Memory B cell (primary cell): ENCODE measurements around the gene ANKLE1.

Experiments used
- ATAC-seq: fragments of 150-1000 bp; cut with Tn5 transposase; 2 replicates; pipeline ENCODE4 v1.10.0; 2021; ENCODE audit warnings: low read depth, mild to moderate bottlenecking, moderate library complexity
- DNase-seq, 2 donors: peaks; one replicate each; pipeline ENCODE4 v3.0.0; 2022; ENCODE audit warnings: low spot score in 2 of 2
- H3K27ac Mint-ChIP-seq: one replicate; pipeline ENCODE4 v1.8.0; 2022; ENCODE audit warnings: mild to moderate bottlenecking, moderate library complexity, mixed read lengths
- H3K27me3 Mint-ChIP-seq: one replicate; pipeline ENCODE4 v1.8.0; 2022; ENCODE audit warnings: mixed read lengths
- H3K36me3 Mint-ChIP-seq: one replicate; pipeline ENCODE4 v1.8.0; 2022; ENCODE audit warnings: mild to moderate bottlenecking, mixed read lengths
- H3K4me1 Mint-ChIP-seq: one replicate; pipeline ENCODE4 v1.8.0; 2022; ENCODE audit warnings: mixed read lengths
- H3K4me3 Mint-ChIP-seq: one replicate; pipeline ENCODE4 v1.8.0; 2022; ENCODE audit warnings: mild to moderate bottlenecking, moderate library complexity, mixed read lengths
- H3K9me3 Mint-ChIP-seq: one replicate; pipeline ENCODE4 v1.8.0; 2022; ENCODE audit warnings: mixed read lengths

The ANKLE1 gene

GRCh38 chr19:17327068-17327653, 45.5 kb downstream of the ANKLE1 start:
- no peaks in the 10 kb centered on the region for H3K9me3 Mint-ChIP-seq
- peaks cover 4% of the 10 kb centered on the region for H3K27me3 Mint-ChIP-seq
- H3K36me3 Mint-ChIP-seq = peaks cover 8% of the 10 kb centered on the region
- ATAC-seq (no peak), DNase-seq (no peak)
- H3K4me3 Mint-ChIP-seq = no peak overlapping the region
- peaks cover 9% of the 10 kb centered on the region for H3K4me1 Mint-ChIP-seq
- no peak overlapping the region for H3K27ac Mint-ChIP-seq

DNA sequence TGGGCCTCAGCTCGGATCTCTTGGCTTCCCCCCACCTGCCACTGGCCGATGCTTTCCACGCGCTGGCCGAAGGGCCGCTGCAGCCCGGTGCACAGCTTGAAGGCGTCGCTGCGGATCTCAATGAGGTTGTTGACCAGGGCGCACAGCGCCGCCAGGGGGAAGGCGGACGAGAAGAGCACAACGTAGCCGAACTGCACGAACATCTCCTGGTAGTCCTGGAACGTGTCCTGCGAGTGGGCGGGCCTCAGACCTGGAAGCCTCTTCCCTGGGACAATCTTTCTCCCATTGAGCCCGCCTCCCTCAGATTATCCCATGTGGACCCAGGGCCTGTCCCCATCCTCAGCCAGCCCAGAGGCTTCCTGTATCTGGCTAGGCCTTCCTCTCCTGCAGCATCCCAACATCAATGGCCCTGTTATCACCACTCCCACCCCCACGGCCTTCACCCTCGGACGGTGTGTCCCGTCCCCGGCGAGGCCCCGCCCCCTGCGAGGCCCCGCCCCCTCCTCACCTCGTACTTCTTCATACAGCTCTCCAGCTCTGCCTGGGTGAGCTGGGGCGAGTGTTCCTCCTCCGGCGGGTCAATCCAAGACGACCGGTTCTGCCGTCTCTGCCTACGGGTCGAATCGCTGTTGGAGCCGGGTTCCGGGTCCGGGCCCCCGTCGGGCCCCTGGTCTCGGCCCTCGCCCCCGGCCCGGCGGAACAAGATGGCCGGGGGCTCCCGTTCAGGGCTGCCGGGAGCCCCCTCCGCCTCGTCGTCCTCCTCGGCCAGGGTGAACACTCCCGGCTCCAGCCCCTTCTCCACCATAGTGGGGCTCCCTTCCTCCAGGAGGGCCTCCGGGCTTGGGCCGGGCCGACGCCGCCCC, 46.2 kb downstream of the ANKLE1 start:
- Mint-ChIP-seq H3K4me3 (peak overlapping the region; percentile 71), H3K4me1 (peaks cover 9% of the 10 kb centered on the region), H3K36me3 (peaks cover under 1% of the 10 kb centered on the region), H3K27ac (no peak overlapping the region), H3K27me3 (peaks cover 8% of the 10 kb centered on the region), H3K9me3 (no peaks in the 10 kb centered on the region)
- peak in 1 of 2 donors; percentile 58 for DNase-seq
- ATAC-seq = peak; percentile 81

DNA sequence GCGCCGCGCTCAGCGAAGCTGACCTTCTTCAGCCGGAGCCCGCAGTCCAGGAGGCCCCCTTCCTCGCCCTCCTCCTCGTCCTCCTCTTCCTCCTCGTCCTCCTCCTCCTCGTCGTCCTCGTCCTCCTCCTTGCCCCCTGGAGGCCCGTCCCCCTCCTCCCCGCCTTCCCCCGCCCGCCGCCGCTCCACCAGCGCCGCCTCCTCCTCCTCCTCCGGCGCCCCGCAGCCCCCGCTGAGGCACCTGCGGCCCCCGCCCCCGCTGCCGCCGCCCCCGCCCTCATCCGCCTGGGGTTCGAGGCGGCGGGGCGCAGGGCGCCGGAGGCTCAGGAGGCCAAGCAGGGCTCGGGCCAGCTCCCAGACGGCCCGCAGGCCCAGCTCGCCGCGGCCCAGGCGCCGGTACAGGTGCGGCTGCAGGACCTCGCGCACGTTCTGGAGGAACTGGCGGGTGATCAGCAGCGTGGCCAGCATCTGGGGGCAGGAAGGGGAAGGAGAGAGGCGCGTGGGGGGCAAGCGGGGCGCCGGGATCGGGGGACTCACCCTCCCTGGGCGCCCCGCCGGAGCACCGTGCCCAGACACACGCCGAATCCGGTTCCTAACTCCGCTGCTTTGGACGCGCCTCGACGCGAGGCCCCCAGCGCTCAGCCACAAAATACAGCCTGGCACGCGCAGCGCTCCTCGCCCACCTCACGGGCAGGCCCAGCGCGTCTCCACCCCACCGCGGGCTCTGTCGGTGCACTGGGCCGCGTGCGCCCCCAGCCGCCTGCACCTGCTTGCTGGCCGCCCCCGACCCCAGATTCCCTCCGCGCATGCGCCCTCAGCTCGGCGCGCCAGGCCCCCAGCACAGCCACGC, 47.0 kb downstream of the ANKLE1 start:
- Mint-ChIP-seq H3K4me3 (peak overlapping the region; percentile 71), H3K27ac (no peak overlapping the region), H3K4me1 (peaks cover 10% of the 10 kb centered on the region), H3K27me3 (peaks cover 8% of the 10 kb centered on the region), H3K36me3 (no peaks in the 10 kb centered on the region), H3K9me3 (no peaks in the 10 kb centered on the region)
- no peak for DNase-seq
- ATAC-seq = peak; percentile 30

- ATAC-seq = no peak
- H3K36me3 Mint-ChIP-seq = no peaks in the 10 kb centered on the region
- H3K4me1 Mint-ChIP-seq = peaks cover 13% of the 10 kb centered on the region
- peaks cover 11% of the 10 kb centered on the region for H3K27me3 Mint-ChIP-seq
- no peak overlapping the region for H3K27ac Mint-ChIP-seq
- DNase-seq = no peak
- H3K4me3 Mint-ChIP-seq = peak overlapping the region; percentile 55
- no peaks in the 10 kb centered on the region for H3K9me3 Mint-ChIP-seq
Measured at GRCh38 chr19:17329366-17330261, 47.9 kb downstream of the ANKLE1 start.

DNA sequence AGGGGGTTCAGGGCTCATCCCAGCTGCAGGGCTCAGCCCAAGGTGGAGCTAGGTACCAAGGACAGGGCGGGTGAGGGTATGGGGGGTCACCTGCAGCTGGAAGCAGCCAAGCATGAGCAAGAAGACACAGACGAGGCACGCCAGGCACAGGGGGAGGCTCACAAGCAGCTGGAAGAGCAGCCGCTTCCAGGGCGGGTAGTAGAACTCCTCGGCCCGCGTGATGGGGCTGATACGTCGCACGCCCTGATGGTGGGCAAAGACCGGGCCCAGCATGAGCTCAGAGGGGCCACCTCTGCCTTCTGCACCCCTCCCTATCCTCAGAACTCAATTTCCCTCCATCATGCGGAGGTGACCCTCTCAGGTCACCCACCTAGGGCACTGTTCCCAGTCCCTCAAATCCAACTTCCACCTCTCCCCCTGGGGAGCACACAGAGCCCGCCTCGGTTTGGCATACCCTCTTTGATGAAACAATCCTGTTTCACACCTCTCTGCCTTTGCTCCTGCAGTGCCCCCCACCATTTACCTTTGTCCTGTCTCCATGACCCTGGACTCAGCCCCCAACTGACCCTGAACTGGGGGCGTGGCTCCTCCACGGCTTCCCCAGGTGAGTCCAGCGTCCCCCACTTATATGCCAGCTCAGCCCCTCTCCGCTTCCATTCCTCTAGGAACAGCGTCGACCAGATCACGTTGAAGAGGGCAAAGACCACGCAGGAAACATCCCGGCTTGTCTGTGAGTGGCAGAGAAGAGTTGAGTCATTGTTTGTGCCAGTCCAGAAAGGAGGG, 48.8 kb downstream of the ANKLE1 start:
- peaks cover 11% of the 10 kb centered on the region for H3K27me3 Mint-ChIP-seq
- H3K27ac Mint-ChIP-seq = no peak overlapping the region
- DNase-seq (no peak), ATAC-seq (no peak)
- H3K4me1 Mint-ChIP-seq = peaks cover 16% of the 10 kb centered on the region
- no peaks in the 10 kb centered on the region for H3K36me3 Mint-ChIP-seq
- peak overlapping the region; percentile 2 for H3K4me3 Mint-ChIP-seq
- no peaks in the 10 kb centered on the region for H3K9me3 Mint-ChIP-seq

DNA sequence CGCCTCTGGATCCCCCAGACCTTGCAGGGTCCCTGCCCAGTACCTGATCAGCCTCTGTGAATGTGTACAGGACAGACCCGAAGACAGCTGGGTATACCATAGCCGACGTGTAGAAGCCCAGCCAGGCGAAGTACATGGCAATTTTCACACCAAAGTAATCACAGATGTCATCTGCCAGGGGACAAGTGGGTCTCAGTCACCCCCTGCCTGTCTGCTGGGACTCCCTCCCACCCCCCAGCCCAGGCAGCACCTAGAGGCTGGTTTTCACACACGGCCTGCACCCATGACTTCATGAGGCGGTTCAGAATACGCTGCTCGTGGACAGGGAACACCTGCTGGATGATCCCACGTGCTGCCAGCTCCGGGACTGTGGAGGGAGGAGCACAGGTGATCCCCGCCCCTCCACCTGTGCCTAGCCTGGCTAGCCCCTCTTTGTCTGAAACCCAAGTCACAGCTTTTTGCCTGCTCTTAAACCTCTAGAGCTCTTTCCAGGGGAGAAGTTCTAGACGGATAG, 49.4 kb downstream of the ANKLE1 start:
- ATAC-seq (no peak), DNase-seq (no peak)
- H3K4me3 Mint-ChIP-seq = no peak overlapping the region
- no peaks in the 10 kb centered on the region for H3K36me3 Mint-ChIP-seq
- peaks cover 11% of the 10 kb centered on the region for H3K27me3 Mint-ChIP-seq
- H3K27ac Mint-ChIP-seq = no peak overlapping the region
- no peaks in the 10 kb centered on the region for H3K9me3 Mint-ChIP-seq
- H3K4me1 Mint-ChIP-seq = peaks cover 16% of the 10 kb centered on the region

GRCh38 chr19:17332360-17332676, 50.6 kb downstream of the ANKLE1 start:
- no peak for ATAC-seq
- no peak overlapping the region for H3K4me3 Mint-ChIP-seq
- H3K27ac Mint-ChIP-seq = no peak overlapping the region
- H3K9me3 Mint-ChIP-seq = no peaks in the 10 kb centered on the region
- peaks cover 11% of the 10 kb centered on the region for H3K27me3 Mint-ChIP-seq
- DNase-seq = no peak
- peaks cover 20% of the 10 kb centered on the region for H3K4me1 Mint-ChIP-seq
- H3K36me3 Mint-ChIP-seq = no peaks in the 10 kb centered on the region

DNA sequence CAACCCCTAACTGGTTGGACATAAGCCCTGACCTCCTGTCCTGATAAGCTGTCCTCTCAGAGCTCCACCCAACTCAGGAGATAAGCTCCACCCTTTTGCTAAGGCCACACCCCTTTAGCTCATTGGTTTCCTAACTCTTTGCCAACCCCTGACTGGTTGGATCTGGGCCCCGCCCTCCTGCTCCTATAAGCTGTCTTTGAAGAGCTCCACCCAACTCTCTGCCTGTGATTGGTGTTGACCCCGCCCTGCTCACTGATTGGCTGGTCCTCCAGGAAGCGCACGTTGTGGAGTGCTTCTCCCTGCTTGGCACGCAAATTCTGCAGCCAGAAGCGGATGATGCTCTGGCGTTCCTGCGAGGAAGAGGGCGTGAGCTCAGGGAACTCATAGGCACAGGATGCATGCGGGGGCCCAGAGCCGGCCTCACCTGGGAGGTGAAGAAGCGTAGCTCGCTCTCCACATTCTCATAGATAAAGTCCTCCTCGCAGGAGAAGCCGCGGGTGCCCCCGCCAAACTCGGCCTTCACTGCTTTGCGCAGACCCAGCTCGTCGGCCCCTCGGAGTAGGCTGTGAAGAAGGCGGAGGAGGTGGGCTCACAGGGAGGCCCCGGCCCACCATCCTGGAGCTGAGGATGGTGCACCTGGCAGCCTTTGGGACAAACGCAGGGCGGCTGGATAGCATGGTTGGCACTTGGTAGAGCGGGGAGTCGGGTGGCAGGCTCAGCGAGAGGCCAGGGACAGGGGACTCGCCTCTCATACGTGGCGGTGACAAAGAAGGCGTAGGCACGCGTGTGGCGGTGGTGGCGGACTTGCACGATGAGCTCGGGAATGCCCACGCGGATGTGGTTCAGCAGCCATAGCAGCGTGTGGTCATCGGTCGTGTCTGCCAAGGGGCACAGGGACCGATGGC, 51.2 kb downstream of the ANKLE1 start:
- H3K36me3 Mint-ChIP-seq = no peaks in the 10 kb centered on the region
- H3K27me3 Mint-ChIP-seq = peaks cover 11% of the 10 kb centered on the region
- H3K4me1 Mint-ChIP-seq = peaks cover 18% of the 10 kb centered on the region
- no peak for DNase-seq
- ATAC-seq = no peak
- no peaks in the 10 kb centered on the region for H3K9me3 Mint-ChIP-seq
- no peak overlapping the region for H3K27ac Mint-ChIP-seq
- H3K4me3 Mint-ChIP-seq = no peak overlapping the region

DNA sequence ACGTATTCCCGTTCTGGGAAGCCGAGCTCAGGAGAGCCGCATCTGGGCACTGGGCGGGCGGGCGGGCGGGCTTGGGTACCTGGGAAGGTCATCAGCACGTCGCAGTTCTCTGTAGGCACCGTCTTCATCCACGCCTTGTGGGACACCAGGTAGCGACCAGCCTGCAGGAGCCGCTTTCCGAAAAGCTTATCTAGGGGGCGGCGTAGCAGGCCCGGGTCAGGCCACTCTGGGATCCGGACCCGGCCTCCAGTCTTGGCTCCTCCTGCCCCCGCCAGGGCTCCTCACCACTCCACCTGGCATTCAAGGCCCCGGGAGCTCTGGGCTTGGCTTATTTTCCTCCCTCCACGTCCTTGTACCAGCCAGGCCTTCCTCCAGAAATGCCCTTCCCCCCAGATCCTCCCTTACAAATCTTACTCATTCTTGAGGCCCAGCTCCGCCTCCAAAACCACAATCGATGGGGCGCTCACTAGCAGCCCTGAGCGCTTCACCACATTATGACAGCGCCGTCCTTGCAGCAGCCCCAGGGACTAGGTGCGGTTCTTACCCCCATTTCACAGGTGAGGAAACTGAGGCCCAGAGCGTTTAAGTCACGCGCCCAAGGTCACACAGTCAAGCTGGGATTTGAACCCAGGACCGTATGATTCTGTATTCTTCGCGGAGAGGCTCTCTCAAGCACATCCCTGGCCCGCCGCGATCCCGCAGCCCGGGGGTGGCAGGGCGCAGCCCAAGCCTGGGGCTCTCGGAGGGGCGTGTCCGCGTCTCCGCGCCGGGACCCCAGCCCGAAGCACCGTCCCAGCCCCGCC, 52.1 kb downstream of the ANKLE1 start:
- ATAC-seq (no peak), DNase-seq (peak; percentile 35 to 47)
- Mint-ChIP-seq H3K27ac (no peak overlapping the region), H3K9me3 (no peaks in the 10 kb centered on the region), H3K4me1 (peaks cover 17% of the 10 kb centered on the region), H3K27me3 (peaks cover 11% of the 10 kb centered on the region), H3K36me3 (no peaks in the 10 kb centered on the region), H3K4me3 (peak overlapping the region; percentile 50)

GRCh38 chr19:17334414-17335409, 53.0 kb downstream of the ANKLE1 start, which contains the start of gene ANO8:
TSS of gene ANO8 (minus strand) at chr19:17334855. CDS start at chr19:17334670, 185 bp downstream.
- H3K36me3 Mint-ChIP-seq = peaks cover 2% of the 10 kb centered on the region
- peak within 1 kb of the TSS; percentile 84 for H3K4me3 Mint-ChIP-seq
- H3K4me1 Mint-ChIP-seq = peaks cover 14% of the 10 kb centered on the region
- DNase-seq = peak; percentile 96
- no peaks in the 10 kb centered on the region for H3K9me3 Mint-ChIP-seq
- peaks cover 11% of the 10 kb centered on the region for H3K27me3 Mint-ChIP-seq
- peak within 1 kb of the TSS; percentile 12 for H3K27ac Mint-ChIP-seq
- peak; percentile 68 for ATAC-seq
